ENCODE data around the gene MEF2A.

DNA sequence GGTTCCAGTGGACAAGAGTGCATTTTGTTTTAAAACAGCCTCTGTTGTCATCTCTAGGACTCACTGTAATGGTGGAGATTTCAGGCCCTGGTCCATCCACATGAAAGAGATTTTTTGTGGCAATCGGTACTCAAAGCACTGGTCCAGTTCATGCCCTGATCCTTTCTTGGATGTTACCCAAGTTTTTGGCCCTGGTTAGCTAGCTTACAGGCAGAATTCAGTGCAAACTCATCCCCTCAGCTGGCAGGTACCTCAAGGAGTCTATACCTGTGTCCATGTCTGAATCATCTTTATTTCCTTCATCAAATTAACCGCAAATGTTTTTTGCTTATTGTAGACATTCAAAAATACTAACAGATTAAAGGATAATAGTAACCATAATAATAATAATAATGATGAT is 13.7 kb upstream of the MEF2A start:
- TF ChIP-seq, protein P1, sequence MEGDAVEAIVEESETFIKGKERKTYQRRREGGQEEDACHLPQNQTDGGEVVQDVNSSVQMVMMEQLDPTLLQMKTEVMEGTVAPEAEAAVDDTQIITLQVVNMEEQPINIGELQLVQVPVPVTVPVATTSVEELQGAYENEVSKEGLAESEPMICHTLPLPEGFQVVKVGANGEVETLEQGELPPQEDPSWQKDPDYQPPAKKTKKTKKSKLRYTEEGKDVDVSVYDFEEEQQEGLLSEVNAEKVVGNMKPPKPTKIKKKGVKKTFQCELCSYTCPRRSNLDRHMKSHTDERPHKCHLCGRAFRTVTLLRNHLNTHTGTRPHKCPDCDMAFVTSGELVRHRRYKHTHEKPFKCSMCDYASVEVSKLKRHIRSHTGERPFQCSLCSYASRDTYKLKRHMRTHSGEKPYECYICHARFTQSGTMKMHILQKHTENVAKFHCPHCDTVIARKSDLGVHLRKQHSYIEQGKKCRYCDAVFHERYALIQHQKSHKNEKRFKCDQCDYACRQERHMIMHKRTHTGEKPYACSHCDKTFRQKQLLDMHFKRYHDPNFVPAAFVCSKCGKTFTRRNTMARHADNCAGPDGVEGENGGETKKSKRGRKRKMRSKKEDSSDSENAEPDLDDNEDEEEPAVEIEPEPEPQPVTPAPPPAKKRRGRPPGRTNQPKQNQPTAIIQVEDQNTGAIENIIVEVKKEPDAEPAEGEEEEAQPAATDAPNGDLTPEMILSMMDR (IDR thresholded peaks at IDR 0.05), result no peak
- TF ChIP-seq EZH2 (IDR thresholded peaks at IDR 0.05; ENCODE audit: borderline replicate concordance, insufficient read depth, low read depth, low read length, poor library complexity, severe bottlenecking), result no peak
